LNCAP (cell line): ENCODE measurements around the gene ORC3.

Source experiments
- CTCF ChIP-seq: fragments of 450-650 bp; IDR thresholded peaks from 2 replicates; pipeline ENCODE4 v1.5.1; 2017; ENCODE audit warnings: mild to moderate bottlenecking

ORC3 gene

GRCh38 chr6:87714093-87714842 is 124.3 kb downstream of the ORC3 start:
- no peak for TF ChIP-seq CTCF
